NAMALWA (cell line): ENCODE results near the gene OR4D9.
A peak's percentile ranks its signal among the peaks of the same experiment; 100 is the strongest.
"Not testable (repeated sequence)": the region's sequence is repeated elsewhere in the genome, so short reads cannot be mapped to it uniquely, and the experiment has no call there.

Experiments used
- DNase-seq: peaks from one replicate; pipeline ENCODE4 v3.0.0-alpha.2; 2015; ENCODE audit warnings: low spot score

Gene OR4D9

GRCh38 chr11:59510941-59511589, at the start of gene OR4D9:
Gene OR4D9 (plus strand): TSS chr11:59511539. CDS start chr11:59514913, 3,374 bp downstream.
- no peak for DNase-seq

GRCh38 chr11:59463190-59463641, 48.1 kb upstream of the OR4D9 start:
- no peak for DNase-seq

- no peak for DNase-seq
Measured at GRCh38 chr11:59473015-59473414, 38.3 kb upstream of the OR4D9 start, which contains the start of gene OR4D10. Gene OR4D10 (plus strand): TSS chr11:59473315. CDS start chr11:59477430, 4,115 bp downstream.

GRCh38 chr11:59475176-59475575, 36.2 kb upstream of the OR4D9 start:
- DNase-seq: no peak

GRCh38 chr11:59479906-59480305, 31.4 kb upstream of the OR4D9 start:
- no peak for DNase-seq

GRCh38 chr11:59480359-59480758, 31.0 kb upstream of the OR4D9 start:
- no peak for DNase-seq

- no peak for DNase-seq
Measured at GRCh38 chr11:59501931-59502330, 9.4 kb upstream of the OR4D9 start.

- DNase-seq: no peak
Measured at GRCh38 chr11:59503276-59503675, 8.1 kb upstream of the OR4D9 start, which contains the start of gene OR4D11. Gene OR4D11 (plus strand): TSS chr11:59503576. CDS start chr11:59503576, 0 bp downstream.

- no peak for DNase-seq
Measured at GRCh38 chr11:59511675-59512074, 336 bp downstream of the OR4D9 start.

GRCh38 chr11:59520139-59520538, 8.8 kb downstream of the OR4D9 start:
- not testable (repeated sequence) for DNase-seq

- DNase-seq: no peak
Measured at GRCh38 chr11:59520741-59521140, 9.4 kb downstream of the OR4D9 start.

GRCh38 chr11:59523541-59523940, 12.2 kb downstream of the OR4D9 start:
- DNase-seq: peak; percentile 17

GRCh38 chr11:59528711-59529110, 17.4 kb downstream of the OR4D9 start:
- DNase-seq: no peak

GRCh38 chr11:59532620-59533019, 21.3 kb downstream of the OR4D9 start:
- no peak for DNase-seq

GRCh38 chr11:59534676-59535075, 23.3 kb downstream of the OR4D9 start:
- DNase-seq: no peak

- DNase-seq: no peak
Measured at GRCh38 chr11:59542142-59542810, 30.9 kb downstream of the OR4D9 start.

- DNase-seq: not testable (repeated sequence)
Measured at GRCh38 chr11:59543713-59544112, 32.4 kb downstream of the OR4D9 start.

- no peak for DNase-seq
Measured at GRCh38 chr11:59544869-59545178, 33.5 kb downstream of the OR4D9 start.

GRCh38 chr11:59545179-59546020, 34.1 kb downstream of the OR4D9 start:
- no peak for DNase-seq

- DNase-seq: not testable (repeated sequence)
Measured at GRCh38 chr11:59547605-59548308, 36.4 kb downstream of the OR4D9 start.

GRCh38 chr11:59548309-59548656, 36.9 kb downstream of the OR4D9 start:
- no peak for DNase-seq

- DNase-seq: peak; percentile 98
Measured at GRCh38 chr11:59550368-59550841, 39.1 kb downstream of the OR4D9 start.
